Testis (tissue), 2 donors: ENCODE measurements around the gene MAFB.

ENCODE experiments used
- POLR2A ChIP-seq: fragments of 450-650 bp; IDR thresholded peaks from one replicate; pipeline ENCODE4 v1.6.1; 2017; ENCODE audit warnings: antibody characterized with exemption, mild to moderate bottlenecking, moderate library complexity
- TF ChIP-seq, protein P1 (sequence below), 3 experiments: fragments of 450-650 bp in 2 of 3; fragments of 200-600 bp in 1 of 3; sonication (generic) in 1 of 3; IDR thresholded peaks; one replicate each; pipeline ENCODE4 v1.5.1; 2016 to 2019; ENCODE audit warnings: antibody characterized with exemption in 3 of 3, mild to moderate bottlenecking in 2 of 3, moderate library complexity in 1 of 3

DNA sequence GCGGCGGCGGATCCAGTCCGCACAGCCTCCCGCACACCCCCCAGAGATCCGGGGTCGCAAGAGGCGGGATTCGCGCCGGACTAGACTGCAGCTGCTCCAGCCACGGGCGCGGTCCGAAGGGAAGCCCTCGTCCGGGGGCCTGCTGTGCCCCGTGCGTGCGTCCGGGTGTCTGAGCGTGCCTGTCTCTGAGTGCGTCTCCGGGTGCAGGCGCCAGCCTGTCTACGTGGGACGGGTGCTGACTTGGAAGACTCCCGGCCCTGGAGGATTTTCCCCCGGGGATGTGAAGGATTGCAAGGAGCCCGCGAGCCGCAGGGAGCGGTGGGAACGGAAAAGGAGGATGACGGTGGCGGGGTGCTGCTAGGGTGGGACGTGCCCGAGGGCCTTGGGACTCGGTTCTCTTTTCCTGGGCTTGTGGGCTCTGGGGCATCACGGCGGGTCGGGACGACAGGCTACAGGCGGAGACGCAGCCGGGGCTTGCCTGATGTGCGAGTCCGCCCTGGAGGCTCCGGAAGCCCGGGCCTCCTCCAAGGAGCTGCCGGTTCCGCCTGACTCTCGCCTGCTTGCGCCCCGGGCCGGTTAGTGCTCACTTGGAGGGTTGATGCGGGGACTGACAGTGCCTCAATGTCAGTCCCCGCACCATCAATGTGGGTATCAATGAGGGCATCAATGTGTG lies 5.7 kb downstream of the MAFB start:
- TF ChIP-seq, protein P1, sequence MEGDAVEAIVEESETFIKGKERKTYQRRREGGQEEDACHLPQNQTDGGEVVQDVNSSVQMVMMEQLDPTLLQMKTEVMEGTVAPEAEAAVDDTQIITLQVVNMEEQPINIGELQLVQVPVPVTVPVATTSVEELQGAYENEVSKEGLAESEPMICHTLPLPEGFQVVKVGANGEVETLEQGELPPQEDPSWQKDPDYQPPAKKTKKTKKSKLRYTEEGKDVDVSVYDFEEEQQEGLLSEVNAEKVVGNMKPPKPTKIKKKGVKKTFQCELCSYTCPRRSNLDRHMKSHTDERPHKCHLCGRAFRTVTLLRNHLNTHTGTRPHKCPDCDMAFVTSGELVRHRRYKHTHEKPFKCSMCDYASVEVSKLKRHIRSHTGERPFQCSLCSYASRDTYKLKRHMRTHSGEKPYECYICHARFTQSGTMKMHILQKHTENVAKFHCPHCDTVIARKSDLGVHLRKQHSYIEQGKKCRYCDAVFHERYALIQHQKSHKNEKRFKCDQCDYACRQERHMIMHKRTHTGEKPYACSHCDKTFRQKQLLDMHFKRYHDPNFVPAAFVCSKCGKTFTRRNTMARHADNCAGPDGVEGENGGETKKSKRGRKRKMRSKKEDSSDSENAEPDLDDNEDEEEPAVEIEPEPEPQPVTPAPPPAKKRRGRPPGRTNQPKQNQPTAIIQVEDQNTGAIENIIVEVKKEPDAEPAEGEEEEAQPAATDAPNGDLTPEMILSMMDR (IDR thresholded peaks at IDR 0.05) = no peak
- TF ChIP-seq POLR2A = no peak
